ENCODE data around the gene SLC9A5. TPM values are rescaled to one million over a fixed set of nuclear protein-coding genes. Genes with fewer than 3 reads are reported as not detected.

SLC9A5 gene
- total RNA-seq, 1 donor from 2014 or later, result 0.94 TPM

GRCh38 chr16:67213197-67214019 lies 35.4 kb upstream of the SLC9A5 start:
- no peak for DNase-seq (ENCODE audit: low read depth)

- DNase-seq (ENCODE audit: low read depth), result no peak
These were observed 33.1 kb upstream of the SLC9A5 start for GRCh38 chr16:67215706-67216105.

- no peak for DNase-seq (ENCODE audit: low read depth)
These were observed 31.9 kb upstream of the SLC9A5 start for GRCh38 chr16:67216612-67217490.

GRCh38 chr16:67223992-67224391 lies 24.8 kb upstream of the SLC9A5 start:
- DNase-seq (ENCODE audit: low read depth), result no peak

GRCh38 chr16:67226295-67226803 lies 22.4 kb upstream of the SLC9A5 start:
- DNase-seq (ENCODE audit: low read depth), result no peak

GRCh38 chr16:67226804-67227566 lies 21.8 kb upstream of the SLC9A5 start, which contains the start of gene TMEM208:
Gene TMEM208, plus strand, starts transcription at chr16:67227130. Its CDS starts 89 bp downstream, at chr16:67227219.
- peak; percentile 100 for DNase-seq (ENCODE audit: low read depth)

GRCh38 chr16:67227567-67227921 lies 21.2 kb upstream of the SLC9A5 start:
- no peak for DNase-seq (ENCODE audit: low read depth)

GRCh38 chr16:67228034-67228785 lies 20.6 kb upstream of the SLC9A5 start:
- no peak for DNase-seq (ENCODE audit: low read depth)

- DNase-seq (ENCODE audit: low read depth), result no peak
These were observed 19.9 kb upstream of the SLC9A5 start for GRCh38 chr16:67228905-67229304.

GRCh38 chr16:67229906-67230808 lies 18.6 kb upstream of the SLC9A5 start:
- DNase-seq (ENCODE audit: low read depth), result no peak

GRCh38 chr16:67230809-67231660 lies 17.7 kb upstream of the SLC9A5 start:
- DNase-seq (ENCODE audit: low read depth), result no peak

- DNase-seq (ENCODE audit: low read depth), result no peak
These were observed 15.2 kb upstream of the SLC9A5 start for GRCh38 chr16:67233596-67233995.

- DNase-seq (ENCODE audit: low read depth), result no peak
These were observed 14.6 kb upstream of the SLC9A5 start for GRCh38 chr16:67234180-67234597.

GRCh38 chr16:67235816-67236562 lies 12.8 kb upstream of the SLC9A5 start:
- DNase-seq (ENCODE audit: low read depth), result no peak

GRCh38 chr16:67236563-67237395 lies 12.0 kb upstream of the SLC9A5 start:
- no peak for DNase-seq (ENCODE audit: low read depth)

- no peak for DNase-seq (ENCODE audit: low read depth)
These were observed 11.1 kb upstream of the SLC9A5 start for GRCh38 chr16:67237396-67238277.

All from myocyte (in vitro differentiated cells).